Endothelial cell of umbilical vein (primary cell): Measurements from ENCODE around the gene ZBTB4. TPM values are rescaled to one million over a fixed set of nuclear protein-coding genes. Genes with fewer than 3 reads are reported as not detected.

Experiments
- BruUV-seq: library from RNA; stranded (reverse); fragments of 400-500 nt; replicated peaks from 2 replicates; lab custom pipeline; 2021; lab: Mats Ljungman, UMichigan
- CTCF ChIA-PET: fragments of 300-600, 350-600 bp; sonication (Branson Sonifier 250); formaldehyde crosslinking; loops from one replicate; lab custom pipeline; 2021; ENCODE audit warnings: antibody characterized with exemption, inconsistent platforms; lab: Charles Lee
- POLR2A ChIA-PET: fragments of 300-600, 350-600 bp; sonication (Branson Sonifier 250); formaldehyde crosslinking; loops from one replicate; lab custom pipeline; 2021; ENCODE audit warnings: antibody characterized with exemption, inconsistent platforms; lab: Charles Lee
- DNase-seq: peaks from one replicate; pipeline ENCODE4 v3.0.0-alpha.2; 2011; ENCODE audit warnings: low read depth, low spot score
- FAIRE-seq: peaks from 2 replicates; lab custom pipeline; 2011; peaks lifted over from hg19 to GRCh38; lab: Jason Lieb, UNC
- H2AFZ ChIP-seq: 2 replicates; pipeline ENCODE4 v1.6.0; 2012; ENCODE audit warnings: low read depth, low read length, control low read depth, inconsistent platforms
- H3K27ac ChIP-seq: 2 replicates; pipeline ENCODE4 v1.5.1; 2011; ENCODE audit warnings: low read depth, mild to moderate bottlenecking, control low read depth, low read length, moderate library complexity; ENCODE audit not compliant: insufficient read depth
- H3K27me3 ChIP-seq, 2 experiments: 2 replicates each; pipeline versions ENCODE4 v1.6.0 to v1.6.1; 2011; ENCODE audit warnings: low read length in 2 of 2, mixed read lengths in 1 of 2; ENCODE audit not compliant: control insufficient read depth in 2 of 2, insufficient read depth in 2 of 2
- H3K36me3 ChIP-seq, 2 experiments: 2 replicates in 1 of 2; 3 replicates in 1 of 2; pipeline ENCODE4 v1.5.1; 2011; ENCODE audit warnings: low read length in 2 of 2, mild to moderate bottlenecking in 1 of 2, moderate library complexity in 1 of 2; ENCODE audit not compliant: control insufficient read depth in 2 of 2, insufficient read depth in 2 of 2; ENCODE audit errors: extremely low read depth in 1 of 2
- H3K4me1 ChIP-seq: 3 replicates; pipeline ENCODE4 v1.5.1; 2011; ENCODE audit warnings: mild to moderate bottlenecking, low read length; ENCODE audit not compliant: control insufficient read depth, insufficient read depth; ENCODE audit errors: extremely low read depth
- H3K4me2 ChIP-seq: 2 replicates; pipeline ENCODE4 v1.6.1; 2011; ENCODE audit warnings: low read length, control low read depth, mixed read lengths; ENCODE audit not compliant: insufficient read depth
- H3K4me3 ChIP-seq, 3 experiments: fragments of 200-600 bp in 1 of 3; sonication (generic), shearing (Covaris generic) in 1 of 3; replicated peaks in 1 of 3; 2 replicates each; pipeline ENCODE4 v1.5.1; 2011 to 2016; ENCODE audit warnings: control low read depth in 3 of 3, low read length in 3 of 3, mild to moderate bottlenecking in 2 of 3, inconsistent platforms in 1 of 3, low read depth in 1 of 3, moderate library complexity in 1 of 3; ENCODE audit not compliant: insufficient read depth in 1 of 3
- H3K79me2 ChIP-seq: 2 replicates; pipeline ENCODE4 v1.6.0; 2012; ENCODE audit warnings: low read length, inconsistent platforms; ENCODE audit not compliant: control insufficient read depth, insufficient read depth
- H3K9ac ChIP-seq: replicated peaks from 2 replicates; pipeline ENCODE3; 2011; ENCODE audit warnings: low read length, control low read depth; ENCODE audit not compliant: insufficient read depth; ENCODE audit errors: extremely low read depth
- H3K9me1 ChIP-seq: replicated peaks from 3 replicates; pipeline ENCODE4 v1.6.0; 2011; ENCODE audit warnings: mild to moderate bottlenecking, low read length; ENCODE audit not compliant: control insufficient read depth, insufficient read depth; ENCODE audit errors: extremely low read depth
- H3K9me3 ChIP-seq: replicated peaks from 2 replicates; pipeline ENCODE4 v1.5.1; 2012; ENCODE audit warnings: low read length, inconsistent platforms; ENCODE audit not compliant: control insufficient read depth, insufficient read depth
- H4K20me1 ChIP-seq: replicated peaks from 2 replicates; pipeline ENCODE3; 2011; ENCODE audit warnings: mild to moderate bottlenecking, low read length; ENCODE audit not compliant: control insufficient read depth, insufficient read depth; ENCODE audit errors: extremely low read depth
- CTCF ChIP-seq, 2 donors: IDR thresholded peaks; 1 replicate in 1 of 2; 2 replicates in 1 of 2; pipeline ENCODE4 v1.5.1; 2011; ENCODE audit warnings: low read length in 2 of 2, mild to moderate bottlenecking in 2 of 2, moderate library complexity in 2 of 2, control low read depth in 1 of 2, inconsistent platforms in 1 of 2, low read depth in 1 of 2; ENCODE audit not compliant: insufficient read depth in 1 of 2; ENCODE audit errors: extremely low read depth in 1 of 2
- EZH2 ChIP-seq: IDR thresholded peaks from 2 replicates; pipeline ENCODE4 v1.6.1; 2012; ENCODE audit warnings: borderline replicate concordance, low read depth, mild to moderate bottlenecking, moderate library complexity, low read length, inconsistent platforms; ENCODE audit not compliant: severe bottlenecking
- FOS ChIP-seq: IDR thresholded peaks from 2 replicates; pipeline ENCODE4 v1.6.1; 2011; ENCODE audit warnings: mild to moderate bottlenecking, low read length, moderate library complexity, borderline replicate concordance; ENCODE audit not compliant: insufficient read depth
- GATA2 ChIP-seq: IDR thresholded peaks from 2 replicates; pipeline ENCODE4 v1.7.0; 2011; ENCODE audit warnings: low read depth, mild to moderate bottlenecking, moderate library complexity, mixed read lengths, low read length; ENCODE audit not compliant: insufficient read length, insufficient read depth
- JUN ChIP-seq: IDR thresholded peaks from 2 replicates; pipeline ENCODE4 v1.6.1; 2011; ENCODE audit warnings: borderline replicate concordance, low read depth; ENCODE audit not compliant: insufficient read length, insufficient read depth
- MAX ChIP-seq: IDR thresholded peaks from 2 replicates; pipeline ENCODE4 v1.6.1; 2011; ENCODE audit not compliant: insufficient read depth, insufficient read length
- MYC ChIP-seq: IDR thresholded peaks from one replicate; pipeline ENCODE4 v1.6.1; 2011; ENCODE audit warnings: mild to moderate bottlenecking, low read depth, low read length
- POLR2A ChIP-seq: IDR thresholded peaks from 2 replicates; pipeline ENCODE4 v1.6.1; 2012; ENCODE audit warnings: low read depth, mild to moderate bottlenecking, control low read depth, low read length
- POLR2AphosphoS5 ChIP-seq: IDR thresholded peaks from 2 replicates; pipeline ENCODE4 v1.6.1; 2012; ENCODE audit warnings: low read depth, mild to moderate bottlenecking, control low read depth, low read length, moderate library complexity; ENCODE audit not compliant: insufficient read depth
- dilution Hi-C: fragments of 300-500 bp; cut with MboI; formaldehyde crosslinking; loops from one replicate; pipeline ENCODE4 v1.15.0; 2019; ENCODE audit warnings: low sequenced_read_pairs; ENCODE audit not compliant: extremely low pct_ligation_motif_present
- intact Hi-C: fragments of 100-400 bp; cut with micrococcal nuclease; formaldehyde crosslinking; loops from one replicate; pipeline ENCODE4 v1.10.0; 2022
- polyA plus RNA-seq, 4 experiments: library from polyadenylated mRNA; depleted of rRNA in 3 of 4; stranded (reverse) in 3 of 4; unstranded in 1 of 4; fragments of >200 nt; gene quantifications; 2 replicates each; pipeline versions ENCODE4 v1.2.1 to v1.2.3, GENCODE V29; 2011 to 2012; ENCODE audit warnings: missing spikeins in 1 of 4
- total RNA-seq: library from RNA; stranded (reverse); gene quantifications from 2 replicates; pipeline ENCODE4 v1.2.3, GENCODE V29; 2021

Gene ZBTB4
- total and polyA plus RNA-seq, 2 donors (not counting 3 experiments of a cell fraction or from before 2014, with no cell fraction given) = 15.1 to 26.5 TPM

- Histone ChIP-seq H3K9ac (no peak overlapping the region), H3K36me3 (no peaks in the 10 kb centered on the region), H3K27ac (no peak overlapping the region), H3K4me3 (peak overlapping the region in 2 of 3 experiments; percentile 71 to 91), H2AFZ (no peak overlapping the region), H4K20me1 (no peaks in the 10 kb centered on the region), H3K4me2 (peak overlapping the region; percentile 80), H3K79me2 (peaks cover 58% of the 10 kb centered on the region), H3K9me3 (no peaks in the 10 kb centered on the region), H3K27me3 (no peaks in the 10 kb centered on the region), H3K9me1 (no peaks in the 10 kb centered on the region), H3K4me1 (peaks cover 34% of the 10 kb centered on the region)
- DNase-seq (peak; percentile 29), FAIRE-seq (peak; percentile 64)
- dilution Hi-C loops (no loop called here), intact Hi-C loops (no loop called here)
- TF ChIP-seq POLR2AphosphoS5 = no peak
- POLR2A ChIA-PET = no interaction called here
- BruUV-seq = no TSS peak
- CTCF ChIA-PET = interaction anchor here (1.0 to 3.0 kb wide), 9 partner anchors 9 to 122 kb away, joined by 3 to 21 read pairs (median 3); partner anchors contain the start of gene TMEM256
These were observed 1.8 kb downstream of the ZBTB4 start for GRCh38 chr17:7477392-7478275.

- H3K4me1 ChIP-seq = peaks cover 34% of the 10 kb centered on the region
- no peaks in the 10 kb centered on the region for H4K20me1 ChIP-seq
- no peak overlapping the region for H3K4me2 ChIP-seq
- no peak overlapping the region for H3K4me3 ChIP-seq
- dilution Hi-C loops (no loop called here), intact Hi-C loops (loop anchor here (1.0 kb wide), 1 partner anchor 22 kb away; no protein-coding TSS in a partner anchor)
- no peaks in the 10 kb centered on the region for H3K36me3 ChIP-seq
- no peak for FAIRE-seq
- BruUV-seq = no TSS peak
- DNase-seq = no peak
- CTCF ChIA-PET = interaction anchor here (1.1 to 3.0 kb wide), 10 partner anchors 9 to 121 kb away, joined by 3 to 21 read pairs (median 4); partner anchors contain the start of gene TMEM256
- H2AFZ ChIP-seq = no peak overlapping the region
- no peak overlapping the region for H3K27ac ChIP-seq
- H3K9me3 ChIP-seq = no peaks in the 10 kb centered on the region
- TF ChIP-seq CTCF (IDR thresholded peaks at IDR 0.05; ENCODE audit: extremely low read depth in 1 of 2, insufficient read depth in 1 of 2, low read depth in 1 of 2, low read length in 2 of 2) (no peak), JUN (no peak), GATA2 (no peak), FOS (no peak), EZH2 (no peak), MAX (no peak), MYC (no peak), POLR2AphosphoS5 (no peak), POLR2A (no peak)
- H3K27me3 ChIP-seq = no peaks in the 10 kb centered on the region
- H3K9ac ChIP-seq = no peak overlapping the region
- POLR2A ChIA-PET = no interaction called here
- H3K9me1 ChIP-seq = no peaks in the 10 kb centered on the region
- H3K79me2 ChIP-seq = peaks cover 59% of the 10 kb centered on the region
These were observed 2.5 kb downstream of the ZBTB4 start for GRCh38 chr17:7476951-7477350.
